CD14-positive monocyte (primary cell): ENCODE measurements around the gene AGAP1. TPM values are rescaled to one million over a fixed set of nuclear protein-coding genes. Genes with fewer than 3 reads are reported as not detected.

Experiments used
- DNase-seq, 3 donors: peaks; one replicate each; pipeline ENCODE4 v3.0.0-alpha.2; 2011 to 2022
- H2AFZ ChIP-seq: 2 replicates; pipeline ENCODE4 v1.6.0; 2012; ENCODE audit warnings: mild to moderate bottlenecking, low read depth, low read length, inconsistent platforms; ENCODE audit not compliant: insufficient read depth, poor library complexity, severe bottlenecking
- H3K27ac ChIP-seq, 2 donors: 1 replicate in 1 of 2; 2 replicates in 1 of 2; pipeline ENCODE4 v1.5.1; 2012 to 2013; ENCODE audit warnings: low read length in 2 of 2, control low read depth in 1 of 2, inconsistent platforms in 1 of 2, low read depth in 1 of 2, mild to moderate bottlenecking in 1 of 2
- H3K27me3 ChIP-seq, 2 donors: one replicate each; pipeline versions ENCODE4 v1.6.0 to v1.6.1; 2011 to 2013; ENCODE audit warnings: low read length in 2 of 2; ENCODE audit not compliant: control insufficient read depth in 2 of 2, insufficient read depth in 2 of 2
- H3K36me3 ChIP-seq, 2 donors: replicated peaks in 1 of 2; 1 replicate in 1 of 2; 2 replicates in 1 of 2; pipeline versions ENCODE4 v1.5.1 to v1.6.1; 2012 to 2013; ENCODE audit warnings: low read length in 2 of 2, control low read depth in 1 of 2, inconsistent platforms in 1 of 2, mild to moderate bottlenecking in 1 of 2; ENCODE audit not compliant: insufficient read depth in 2 of 2, control insufficient read depth in 1 of 2
- H3K4me1 ChIP-seq, 2 donors: 1 replicate in 1 of 2; 2 replicates in 1 of 2; pipeline versions ENCODE4 v1.5.1 to v1.6.1; 2012 to 2013; ENCODE audit warnings: low read length in 2 of 2, control low read depth in 1 of 2, inconsistent platforms in 1 of 2, mild to moderate bottlenecking in 1 of 2, moderate library complexity in 1 of 2; ENCODE audit not compliant: insufficient read depth in 2 of 2, control insufficient read depth in 1 of 2
- H3K4me2 ChIP-seq: replicated peaks from 2 replicates; pipeline ENCODE3; 2012; ENCODE audit warnings: low read length, moderate library complexity, mild to moderate bottlenecking; ENCODE audit not compliant: poor library complexity, severe bottlenecking; ENCODE audit errors: extremely low read depth
- H3K4me3 ChIP-seq, 3 experiments: fragments of 200-600 bp in 1 of 3; sonication (generic) in 1 of 3; replicated peaks in 1 of 3; 1 replicate in 2 of 3; 2 replicates in 1 of 3; pipeline ENCODE4 v1.5.1; 2011 to 2013; ENCODE audit warnings: low read length in 3 of 3, mild to moderate bottlenecking in 3 of 3, control low read depth in 2 of 3, low read depth in 2 of 3, inconsistent platforms in 1 of 3, moderate library complexity in 1 of 3
- H3K79me2 ChIP-seq: 2 replicates; pipeline ENCODE4 v1.6.0; 2012; ENCODE audit warnings: mild to moderate bottlenecking, control low read depth, inconsistent platforms, low read length, moderate library complexity; ENCODE audit not compliant: insufficient read depth
- H3K9ac ChIP-seq: 2 replicates; pipeline ENCODE4 v1.6.0; 2017; ENCODE audit warnings: low read length, mild to moderate bottlenecking; ENCODE audit not compliant: insufficient read depth, poor library complexity, severe bottlenecking
- H3K9me3 ChIP-seq, 2 donors: replicated peaks in 1 of 2; 1 replicate in 1 of 2; 2 replicates in 1 of 2; pipeline versions ENCODE4 v1.5.1 to v1.6.1; 2012 to 2013; ENCODE audit warnings: low read length in 2 of 2, control low read depth in 1 of 2; ENCODE audit not compliant: control insufficient read depth in 1 of 2, insufficient read depth in 1 of 2
- H4K20me1 ChIP-seq: 2 replicates; pipeline ENCODE4 v1.6.0; 2012; ENCODE audit warnings: mild to moderate bottlenecking, low read length, control low read depth, moderate library complexity; ENCODE audit not compliant: insufficient read depth
- H3K27ac Mint-ChIP-seq, 7 donors: one replicate each; pipeline ENCODE4 v1.8.0; 2020; ENCODE audit warnings: mild to moderate bottlenecking in 7 of 7, mixed read lengths in 7 of 7, moderate library complexity in 6 of 7, inconsistent platforms in 2 of 7
- H3K27me3 Mint-ChIP-seq, 3 donors: one replicate each; pipeline ENCODE4 v1.8.0; 2021 to 2022; ENCODE audit warnings: low read depth in 3 of 3, mild to moderate bottlenecking in 3 of 3, mixed read lengths in 3 of 3, moderate library complexity in 3 of 3, inconsistent platforms in 1 of 3
- H3K36me3 Mint-ChIP-seq, 2 donors: one replicate each; pipeline ENCODE4 v1.8.0; 2020; ENCODE audit warnings: mixed read lengths in 2 of 2, inconsistent platforms in 1 of 2, mild to moderate bottlenecking in 1 of 2
- H3K4me1 Mint-ChIP-seq: one replicate; pipeline ENCODE4 v1.8.0; 2020; ENCODE audit warnings: mild to moderate bottlenecking, mixed read lengths
- H3K4me3 Mint-ChIP-seq, 2 donors: one replicate each; pipeline ENCODE4 v1.8.0; 2020; ENCODE audit warnings: mild to moderate bottlenecking in 2 of 2, mixed read lengths in 2 of 2, moderate library complexity in 1 of 2
- H3K9me3 Mint-ChIP-seq, 7 donors: one replicate each; pipeline ENCODE4 v1.8.0; 2020 to 2022; ENCODE audit warnings: mixed read lengths in 7 of 7, mild to moderate bottlenecking in 6 of 7, moderate library complexity in 6 of 7, inconsistent platforms in 2 of 7
- WGBS: methylation state at CpG from one replicate; pipeline ENCODE4 v1.1.5; 2013; ENCODE audit warnings: missing lambda C conversion rate; ENCODE audit not compliant: insufficient coverage; 5-methylcytosine and 5-hydroxymethylcytosine counted together
- intact Hi-C, 2 donors: fragments of 100-400 bp; cut with micrococcal nuclease; formaldehyde crosslinking; loops; one replicate each; pipeline versions ENCODE4 v1.15.0 to v1.15.1; 2023
- polyA plus RNA-seq, 3 donors: library from polyadenylated mRNA; depleted of rRNA in 1 of 3; unstranded in 2 of 3; stranded (reverse) in 1 of 3; fragments of 300-500 nt in 2 of 3; fragments of >200 nt in 1 of 3; fragmentation: Illumina TruSeq in 2 of 3; gene quantifications; 1 replicate in 2 of 3; 2 replicates in 1 of 3; pipeline ENCODE4 v1.2.3, GENCODE V29; 2012 to 2021
- TF ChIP-seq, protein P1 (sequence below): fragments of 200-600 bp; IDR thresholded peaks from one replicate; pipeline ENCODE4 v1.8.0; 2022; ENCODE audit warnings: antibody characterized with exemption, mild to moderate bottlenecking

AGAP1 gene
- polyA plus RNA-seq, 3 donors, result 0.12 TPM; not detected in 2

DNA sequence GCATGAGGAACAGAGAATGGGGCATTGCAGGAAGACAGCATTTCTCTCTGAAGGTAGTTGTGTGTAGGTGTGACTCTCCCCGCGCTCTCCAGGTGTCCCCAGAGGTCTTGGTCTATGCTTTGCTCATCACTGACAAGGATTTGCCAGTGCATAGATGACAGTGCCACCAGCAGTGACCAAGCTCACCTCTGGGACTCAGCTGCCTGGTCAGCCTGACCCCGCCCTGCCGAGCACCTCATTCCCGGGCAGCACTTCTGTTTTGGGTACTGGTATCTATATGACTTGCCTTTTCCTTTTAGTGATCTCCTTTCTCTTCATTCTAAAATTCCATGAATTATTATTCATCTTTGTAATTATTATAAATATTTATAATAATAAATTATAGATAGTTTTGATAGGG is 615.2 kb downstream of the AGAP1 start:
- H2AFZ ChIP-seq, result no peak overlapping the region
- peaks cover 0 to 8% of the 10 kb centered on the region in 2 donors for H3K27me3 ChIP-seq
- no peaks in the 10 kb centered on the region for H3K9me3 ChIP-seq
- peaks cover 0 to 1% (median 0%) of the 10 kb centered on the region in 7 donors for H3K9me3 Mint-ChIP-seq
- peaks cover 8 to 20% (median 18%) of the 10 kb centered on the region in 3 donors for H3K27me3 Mint-ChIP-seq
- H3K4me3 ChIP-seq, result no peak overlapping the region
- H3K79me2 ChIP-seq, result no peaks in the 10 kb centered on the region
- H3K4me1 ChIP-seq, result no peaks in the 10 kb centered on the region
- WGBS, result 100% methylated on average over 2 of the region's 5 CpGs
- no peak overlapping the region for H3K9ac ChIP-seq
- no peak for DNase-seq
- no peak overlapping the region for H3K4me2 ChIP-seq
- TF ChIP-seq, protein P1, sequence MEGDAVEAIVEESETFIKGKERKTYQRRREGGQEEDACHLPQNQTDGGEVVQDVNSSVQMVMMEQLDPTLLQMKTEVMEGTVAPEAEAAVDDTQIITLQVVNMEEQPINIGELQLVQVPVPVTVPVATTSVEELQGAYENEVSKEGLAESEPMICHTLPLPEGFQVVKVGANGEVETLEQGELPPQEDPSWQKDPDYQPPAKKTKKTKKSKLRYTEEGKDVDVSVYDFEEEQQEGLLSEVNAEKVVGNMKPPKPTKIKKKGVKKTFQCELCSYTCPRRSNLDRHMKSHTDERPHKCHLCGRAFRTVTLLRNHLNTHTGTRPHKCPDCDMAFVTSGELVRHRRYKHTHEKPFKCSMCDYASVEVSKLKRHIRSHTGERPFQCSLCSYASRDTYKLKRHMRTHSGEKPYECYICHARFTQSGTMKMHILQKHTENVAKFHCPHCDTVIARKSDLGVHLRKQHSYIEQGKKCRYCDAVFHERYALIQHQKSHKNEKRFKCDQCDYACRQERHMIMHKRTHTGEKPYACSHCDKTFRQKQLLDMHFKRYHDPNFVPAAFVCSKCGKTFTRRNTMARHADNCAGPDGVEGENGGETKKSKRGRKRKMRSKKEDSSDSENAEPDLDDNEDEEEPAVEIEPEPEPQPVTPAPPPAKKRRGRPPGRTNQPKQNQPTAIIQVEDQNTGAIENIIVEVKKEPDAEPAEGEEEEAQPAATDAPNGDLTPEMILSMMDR, result no peak
- no peak overlapping the region for H3K27ac Mint-ChIP-seq
- H3K36me3 Mint-ChIP-seq, result no peaks in the 10 kb centered on the region
- no peaks in the 10 kb centered on the region for H4K20me1 ChIP-seq
- no peak overlapping the region for H3K27ac ChIP-seq
- H3K4me1 Mint-ChIP-seq, result no peaks in the 10 kb centered on the region
- no peaks in the 10 kb centered on the region for H3K36me3 ChIP-seq
- intact Hi-C loops, result no loop called here
- no peak overlapping the region for H3K4me3 Mint-ChIP-seq

DNA sequence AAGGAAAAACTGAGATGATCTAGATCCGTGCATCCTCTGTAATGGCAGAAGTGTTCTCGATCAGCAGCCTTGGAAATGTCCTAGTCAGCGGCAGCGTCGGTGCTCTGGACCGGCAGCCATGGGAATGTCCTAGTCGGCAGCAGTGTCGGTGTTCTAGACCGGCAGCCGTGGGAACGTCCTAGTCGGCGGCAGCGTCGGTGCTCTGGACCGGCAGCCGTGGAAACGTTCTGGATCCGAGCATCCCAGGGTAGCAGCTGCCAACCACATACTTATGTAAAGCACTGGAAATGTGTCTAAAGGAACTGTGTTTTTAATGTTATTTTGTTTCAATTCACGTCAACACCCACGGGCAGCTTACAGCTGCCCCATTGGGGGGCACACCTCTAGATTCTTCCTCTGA is 615.6 kb downstream of the AGAP1 start:
- Histone ChIP-seq H3K4me2 (no peak overlapping the region), H4K20me1 (no peaks in the 10 kb centered on the region), H3K27me3 (peaks cover 0 to 8% of the 10 kb centered on the region in 2 donors), H3K4me3 (no peak overlapping the region), H3K9me3 (no peaks in the 10 kb centered on the region), H3K36me3 (no peaks in the 10 kb centered on the region), H3K27ac (no peak overlapping the region), H2AFZ (no peak overlapping the region), H3K4me1 (no peaks in the 10 kb centered on the region), H3K79me2 (no peaks in the 10 kb centered on the region), H3K9ac (no peak overlapping the region)
- DNase-seq, result no peak
- intact Hi-C loops, result no loop called here
- peaks cover 0 to 1% (median 0%) of the 10 kb centered on the region in 7 donors for H3K9me3 Mint-ChIP-seq
- H3K27me3 Mint-ChIP-seq, result peaks cover 8 to 20% (median 18%) of the 10 kb centered on the region in 3 donors
- no peak overlapping the region for H3K27ac Mint-ChIP-seq
- H3K4me3 Mint-ChIP-seq, result no peak overlapping the region
- no peaks in the 10 kb centered on the region for H3K4me1 Mint-ChIP-seq
- TF ChIP-seq, protein P1, result no peak
- no peaks in the 10 kb centered on the region for H3K36me3 Mint-ChIP-seq
- 93% methylated on average over 14 of the region's 21 CpGs for WGBS
